ENCODE results near the gene SYT2.

DNA sequence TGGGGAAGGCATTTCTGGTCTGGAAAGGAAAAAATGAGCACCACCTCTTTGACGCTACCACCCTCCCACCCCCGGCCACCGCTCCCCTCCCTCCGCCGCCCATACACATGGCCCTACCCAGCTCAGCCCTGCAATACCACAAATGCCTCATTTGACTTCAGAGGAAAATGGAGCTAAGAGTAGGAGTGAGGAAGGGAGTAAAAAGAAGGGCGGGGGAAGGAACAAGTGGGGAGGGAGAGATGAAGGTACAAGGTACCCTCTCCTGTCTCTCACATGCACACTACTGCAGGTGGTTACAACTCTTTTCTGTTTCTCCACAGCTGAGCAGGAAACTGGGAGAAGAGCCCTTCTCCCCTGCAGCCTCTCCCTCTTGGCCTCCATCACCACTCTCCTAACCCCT lies 7.1 kb downstream of the SYT2 start:
- no peak for TF ChIP-seq CTCF (IDR thresholded peaks at IDR 0.05)
- TF ChIP-seq EZH2phosphoT487 (IDR thresholded peaks at IDR 0.05), result no peak
